Smooth muscle cell (in vitro differentiated cells): Measurements from ENCODE around the gene MARCO. TPM values are rescaled to one million over a fixed set of nuclear protein-coding genes. Genes with fewer than 3 reads are reported as not detected.

Source experiments
- DNase-seq: peaks from one replicate; lab custom pipeline; 2025; ENCODE audit not compliant: unreplicated experiment; lab: John Stamatoyannopoulos, UW
- H2AFZ ChIP-seq: fragments of 200-600 bp; sonication (generic); 2 replicates; pipeline ENCODE4 v1.6.0; 2016; ENCODE audit warnings: antibody characterized with exemption, low read depth, mild to moderate bottlenecking
- H3F3A ChIP-seq: fragments of 200-600 bp; sonication (generic); 2 replicates; pipeline ENCODE4 v1.6.0; 2017; ENCODE audit warnings: antibody characterized with exemption, low read depth
- H3K27ac ChIP-seq: fragments of 200-600 bp; sonication (generic); 2 replicates; pipeline ENCODE4 v1.5.1; 2016; ENCODE audit warnings: low read depth, mild to moderate bottlenecking
- H3K27me3 ChIP-seq: fragments of 200-600 bp; sonication (generic); 2 replicates; pipeline ENCODE4 v1.6.1; 2016; ENCODE audit warnings: low read depth, mild to moderate bottlenecking
- H3K36me3 ChIP-seq: fragments of 200-600 bp; sonication (generic); 2 replicates; pipeline ENCODE4 v1.5.1; 2016; ENCODE audit warnings: low read depth
- H3K4me1 ChIP-seq: fragments of 200-600 bp; sonication (generic); 2 replicates; pipeline ENCODE4 v1.5.1; 2016; ENCODE audit warnings: low read depth
- H3K4me2 ChIP-seq: fragments of 200-600 bp; sonication (generic); 2 replicates; pipeline ENCODE4 v1.6.0; 2016; ENCODE audit warnings: mild to moderate bottlenecking
- H3K4me3 ChIP-seq: fragments of 200-600 bp; sonication (generic); 2 replicates; pipeline ENCODE4 v1.5.1; 2016; ENCODE audit warnings: mild to moderate bottlenecking
- H3K79me2 ChIP-seq: fragments of 200-600 bp; sonication (generic); 2 replicates; pipeline ENCODE4 v1.6.0; 2016; ENCODE audit warnings: low read depth, mild to moderate bottlenecking
- H3K9ac ChIP-seq: fragments of 200-600 bp; sonication (generic); 2 replicates; pipeline ENCODE4 v1.6.0; 2016; ENCODE audit warnings: low read depth
- H3K9me3 ChIP-seq: fragments of 200-600 bp; sonication (generic); replicated peaks from 2 replicates; pipeline ENCODE4 v1.5.1; 2016; ENCODE audit warnings: low read depth
- H4K20me1 ChIP-seq: fragments of 200-600 bp; sonication (generic); 2 replicates; pipeline ENCODE4 v1.6.0; 2016; ENCODE audit warnings: low read depth
- CTCF ChIP-seq: fragments of 200-600 bp; sonication (generic); IDR thresholded peaks from 2 replicates; pipeline ENCODE4 v1.5.1; 2017; ENCODE audit warnings: borderline replicate concordance, mild to moderate bottlenecking, antibody characterized with exemption; ENCODE audit not compliant: insufficient read depth, poor library complexity, severe bottlenecking
- WGBS: methylation state at CpG from one replicate; pipeline ENCODE4 v1.1.7; 2016; ENCODE audit warnings: low lambda C conversion rate; 5-methylcytosine and 5-hydroxymethylcytosine counted together
- polyA plus RNA-seq: library from polyadenylated mRNA; unstranded; fragments of >200 nt; fragmentation: Nextera tagmentation; extraction: Ambion mirVana; gene quantifications from 2 replicates; pipeline ENCODE4 v1.2.1, GENCODE V29; 2016
- total RNA-seq: library from RNA; depleted of rRNA; stranded (reverse); fragments of >200 nt; gene quantifications from 2 replicates; pipeline ENCODE4 v1.2.3, GENCODE V29; 2014

Gene MARCO
- total and polyA plus RNA-seq, 2 experiments from 2014 or later: not detected

DNA sequence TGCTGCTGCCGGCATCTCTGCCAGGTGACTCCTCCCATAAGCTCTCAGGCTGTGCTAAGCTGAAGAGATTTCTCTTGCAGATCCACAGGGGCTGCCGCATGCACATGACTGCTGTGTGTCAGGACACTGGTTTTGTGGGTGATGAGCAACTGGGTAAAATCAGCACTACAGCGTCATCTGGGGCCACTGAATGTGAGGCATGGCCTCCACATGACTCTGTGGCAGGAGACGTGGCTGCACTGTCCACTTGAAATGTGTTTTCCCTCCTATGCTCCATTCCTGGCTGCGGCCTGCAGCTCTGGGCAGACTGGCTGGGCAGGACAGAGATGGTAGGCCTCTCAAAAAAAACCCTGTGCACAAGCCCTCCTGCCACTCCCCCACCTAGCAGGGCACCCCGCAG is 63.6 kb downstream of the MARCO start:
- Histone ChIP-seq H3K9me3 (no peaks in the 10 kb centered on the region), H3K27me3 (peaks cover 24% of the 10 kb centered on the region), H3K79me2 (no peaks in the 10 kb centered on the region), H4K20me1 (no peaks in the 10 kb centered on the region), H3K36me3 (no peaks in the 10 kb centered on the region), H3K4me1 (no peaks in the 10 kb centered on the region), H3K9ac (no peak overlapping the region), H3K27ac (no peak overlapping the region), H3K4me3 (no peak overlapping the region), H3K4me2 (no peak overlapping the region), H2AFZ (no peak overlapping the region), H3F3A (no peaks in the 10 kb centered on the region)
- 85% methylated on average over 6 of the region's 6 CpGs for WGBS
- no peak for DNase-seq
- TF ChIP-seq CTCF: no peak

GRCh38 chr2:119006441-119006840 is 64.4 kb downstream of the MARCO start:
- TF ChIP-seq CTCF: no peak
- Histone ChIP-seq H3K4me3 (no peak overlapping the region), H3K9ac (no peak overlapping the region), H3F3A (no peaks in the 10 kb centered on the region), H2AFZ (no peak overlapping the region), H3K27me3 (peaks cover 33% of the 10 kb centered on the region), H3K4me1 (no peaks in the 10 kb centered on the region), H3K9me3 (no peaks in the 10 kb centered on the region), H3K4me2 (no peak overlapping the region), H3K79me2 (no peaks in the 10 kb centered on the region), H3K27ac (no peak overlapping the region), H3K36me3 (no peaks in the 10 kb centered on the region), H4K20me1 (no peaks in the 10 kb centered on the region)
- DNase-seq: no peak
- WGBS: 79% methylated on average over 7 of the region's 7 CpGs

GRCh38 chr2:119008108-119008507 is 66.1 kb downstream of the MARCO start:
- Histone ChIP-seq H3K27me3 (peaks cover 47% of the 10 kb centered on the region), H3K4me2 (no peak overlapping the region), H3F3A (no peaks in the 10 kb centered on the region), H3K4me3 (no peak overlapping the region), H4K20me1 (no peaks in the 10 kb centered on the region), H3K9ac (no peak overlapping the region), H3K27ac (no peak overlapping the region), H3K9me3 (no peaks in the 10 kb centered on the region), H3K79me2 (no peaks in the 10 kb centered on the region), H3K36me3 (no peaks in the 10 kb centered on the region), H3K4me1 (no peaks in the 10 kb centered on the region), H2AFZ (no peak overlapping the region)
- TF ChIP-seq CTCF: no peak
- DNase-seq: no peak
- WGBS: 55% methylated on average over 2 of the region's 2 CpGs

DNA sequence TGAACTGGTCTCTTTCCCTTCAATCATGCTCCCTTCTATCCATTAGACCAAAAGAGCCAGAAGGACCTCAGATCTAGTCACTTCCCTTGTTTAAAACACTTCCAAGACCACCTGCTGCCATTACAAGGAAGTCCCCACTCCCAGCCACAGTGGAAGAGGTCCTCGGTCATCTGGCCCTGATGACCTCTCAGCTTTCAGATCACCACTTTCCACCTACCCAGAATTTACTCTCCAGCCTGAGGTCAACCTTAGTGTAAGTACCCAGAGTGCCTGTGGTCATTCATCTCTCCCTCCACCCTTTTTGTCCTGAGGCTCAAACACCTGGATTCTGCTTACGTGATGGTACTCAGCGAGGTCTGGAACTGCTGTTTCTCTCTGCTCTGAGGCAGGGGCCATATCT is 67.1 kb downstream of the MARCO start:
- Histone ChIP-seq H4K20me1 (no peaks in the 10 kb centered on the region), H3F3A (no peaks in the 10 kb centered on the region), H3K27me3 (peaks cover 47% of the 10 kb centered on the region), H3K4me3 (no peak overlapping the region), H3K4me1 (no peaks in the 10 kb centered on the region), H3K9me3 (no peaks in the 10 kb centered on the region), H3K4me2 (no peak overlapping the region), H3K36me3 (no peaks in the 10 kb centered on the region), H3K9ac (no peak overlapping the region), H2AFZ (no peak overlapping the region), H3K27ac (no peak overlapping the region), H3K79me2 (no peaks in the 10 kb centered on the region)
- WGBS: 75% methylated on average over 3 of the region's 3 CpGs
- no peak for DNase-seq
- TF ChIP-seq CTCF: no peak
